ENCODE data around the gene EGFR.

- TF ChIP-seq CTCF (IDR thresholded peaks at IDR 0.05) (no peak), POLR2AphosphoS5 (IDR thresholded peaks at IDR 0.05) (no peak), POLR2A (IDR thresholded peaks at IDR 0.05) (no peak), EP300 (IDR thresholded peaks at IDR 0.05) (no peak)
Measured at GRCh38 chr7:55030314-55030713, 11.5 kb downstream of the EGFR start.

Measured in sigmoid colon (tissue), 4 donors.